GM23338 (cell line): ENCODE data around the gene SPC24. TPM values are rescaled to one million over a fixed set of nuclear protein-coding genes. Genes with fewer than 3 reads are reported as not detected.

Experiments used
- ATAC-seq: fragments of 200-7000 bp; cut with Tn5 transposase; 3 replicates; pipeline ENCODE4 v1.9.1; 2020
- DNase-seq: peaks from one replicate; pipeline ENCODE4 v3.0.0-alpha.2; 2015; ENCODE audit warnings: low spot score
- H2AFZ ChIP-seq: fragments of 200-600 bp; sonication (generic); 2 replicates; pipeline ENCODE4 v1.8.0; 2016; ENCODE audit warnings: antibody characterized with exemption, mild to moderate bottlenecking, moderate library complexity
- H3F3A ChIP-seq: fragments of 200-600 bp; sonication (generic); replicated peaks from 2 replicates; pipeline ENCODE4 v1.8.0; 2017; ENCODE audit warnings: antibody characterized with exemption, mixed run types, low read depth
- H3K27ac ChIP-seq: fragments of 200-600 bp; sonication (generic); 2 replicates; pipeline ENCODE4 v1.6.1; 2016; ENCODE audit warnings: low read depth
- H3K27me3 ChIP-seq: fragments of 200-600 bp; sonication (generic); 2 replicates; pipeline ENCODE4 v1.8.0; 2016; ENCODE audit warnings: mild to moderate bottlenecking, mixed run types, moderate library complexity; ENCODE audit not compliant: insufficient read depth
- H3K36me3 ChIP-seq: fragments of 200-600 bp; sonication (generic); 2 replicates; pipeline ENCODE4 v1.8.0; 2016; ENCODE audit warnings: mild to moderate bottlenecking; ENCODE audit not compliant: insufficient read depth
- H3K4me1 ChIP-seq: fragments of 200-600 bp; sonication (generic); 2 replicates; pipeline ENCODE4 v1.8.0; 2016; ENCODE audit warnings: mild to moderate bottlenecking, moderate library complexity; ENCODE audit not compliant: insufficient read depth
- H3K4me2 ChIP-seq: fragments of 200-600 bp; sonication (generic); 2 replicates; pipeline ENCODE4 v1.7.1; 2017; ENCODE audit warnings: mixed run types
- H3K4me3 ChIP-seq: fragments of 200-600 bp; sonication (generic); 2 replicates; pipeline ENCODE4 v1.6.1; 2016; ENCODE audit warnings: mixed run types
- H3K79me2 ChIP-seq: fragments of 200-600 bp; sonication (generic); replicated peaks from 2 replicates; pipeline ENCODE4 v1.8.0; 2017; ENCODE audit warnings: mild to moderate bottlenecking; ENCODE audit not compliant: insufficient read depth
- H3K9me2 ChIP-seq: fragments of 200-600 bp; sonication (generic); 2 replicates; pipeline ENCODE4 v1.8.0; 2017; ENCODE audit not compliant: insufficient read depth
- H4K20me1 ChIP-seq: fragments of 200-600 bp; sonication (generic); replicated peaks from 2 replicates; pipeline ENCODE4 v1.8.0; 2017; ENCODE audit warnings: mild to moderate bottlenecking; ENCODE audit not compliant: insufficient read depth
- H3K27ac Mint-ChIP-seq: 2 replicates; pipeline ENCODE4 v1.8.0; 2020; ENCODE audit warnings: inconsistent platforms, mild to moderate bottlenecking, moderate library complexity, mixed read lengths
- H3K27me3 Mint-ChIP-seq: 3 replicates; pipeline ENCODE4 v1.8.0; 2022; ENCODE audit warnings: low read depth, mild to moderate bottlenecking, moderate library complexity, mixed read lengths, inconsistent platforms; ENCODE audit not compliant: insufficient read depth, poor library complexity
- H3K36me3 Mint-ChIP-seq: 3 replicates; pipeline ENCODE4 v1.8.0; 2021; ENCODE audit warnings: low read depth, mild to moderate bottlenecking, inconsistent platforms, moderate library complexity, mixed read lengths
- H3K4me1 Mint-ChIP-seq: 3 replicates; pipeline ENCODE4 v1.8.0; 2020; ENCODE audit warnings: mild to moderate bottlenecking, inconsistent platforms, mixed read lengths
- H3K4me3 Mint-ChIP-seq: 3 replicates; pipeline ENCODE4 v1.8.0; 2021; ENCODE audit warnings: moderate library complexity, mild to moderate bottlenecking, inconsistent platforms, mixed read lengths
- H3K9me3 Mint-ChIP-seq: 3 replicates; pipeline ENCODE4 v1.8.0; 2020; ENCODE audit warnings: moderate library complexity, mild to moderate bottlenecking, inconsistent platforms, mixed read lengths
- JUNB ChIP-seq: IDR thresholded peaks from one replicate; pipeline ENCODE4 v1.6.1; 2016; ENCODE audit warnings: antibody characterized with exemption; ENCODE audit not compliant: unreplicated experiment
- POLR2AphosphoS5 ChIP-seq: IDR thresholded peaks from 2 replicates; pipeline ENCODE4 v1.6.1; 2016; ENCODE audit warnings: antibody characterized with exemption, low read depth
- ZNF331 ChIP-seq: fragments of 250-450 bp; sonication (Bioruptor Pico); IDR thresholded peaks from 2 replicates; pipeline ENCODE4 v1.5.0; 2020; ENCODE audit warnings: low read depth, mild to moderate bottlenecking, moderate library complexity
- polyA plus RNA-seq: library from polyadenylated mRNA; unstranded; fragments of >200 nt; fragmentation: Nextera tagmentation; extraction: Ambion mirVana; gene quantifications from 2 replicates; pipeline ENCODE4 v1.2.1, GENCODE V29; 2016
- total RNA-seq: library from RNA; depleted of rRNA; stranded (reverse); fragments of >200 nt; shearing (Covaris generic); gene quantifications from 2 replicates; pipeline ENCODE4 v1.2.3, GENCODE V29; 2014
- TF ChIP-seq, protein P1 (sequence below): IDR thresholded peaks from one replicate; pipeline ENCODE4 v1.6.1; 2018; ENCODE audit warnings: antibody characterized with exemption; ENCODE audit not compliant: unreplicated experiment
- TF ChIP-seq, protein P2 (sequence below): IDR thresholded peaks from 2 replicates; pipeline ENCODE4 v1.6.1; 2016; ENCODE audit warnings: antibody characterized with exemption
- TF ChIP-seq, protein P3 (sequence below): fragments of 250-450 bp; sonication (Bioruptor Pico); IDR thresholded peaks from 2 replicates; pipeline ENCODE4 v1.5.0; 2020; ENCODE audit warnings: mild to moderate bottlenecking, moderate library complexity
- TF ChIP-seq, protein P4 (sequence below), 2 experiments: fragments of 200-600 bp in 1 of 2; sonication (generic) in 1 of 2; conservative IDR thresholded peaks; 2 replicates each; pipeline versions ENCODE4 v1.5.1 to v1.6.1; 2016 to 2017; ENCODE audit warnings: antibody characterized with exemption in 2 of 2, low read depth in 2 of 2, mild to moderate bottlenecking in 2 of 2, moderate library complexity in 1 of 2

Gene SPC24
- total and polyA plus RNA-seq, 2 experiments from 2014 or later = 38.7 to 40.6 TPM

DNA sequence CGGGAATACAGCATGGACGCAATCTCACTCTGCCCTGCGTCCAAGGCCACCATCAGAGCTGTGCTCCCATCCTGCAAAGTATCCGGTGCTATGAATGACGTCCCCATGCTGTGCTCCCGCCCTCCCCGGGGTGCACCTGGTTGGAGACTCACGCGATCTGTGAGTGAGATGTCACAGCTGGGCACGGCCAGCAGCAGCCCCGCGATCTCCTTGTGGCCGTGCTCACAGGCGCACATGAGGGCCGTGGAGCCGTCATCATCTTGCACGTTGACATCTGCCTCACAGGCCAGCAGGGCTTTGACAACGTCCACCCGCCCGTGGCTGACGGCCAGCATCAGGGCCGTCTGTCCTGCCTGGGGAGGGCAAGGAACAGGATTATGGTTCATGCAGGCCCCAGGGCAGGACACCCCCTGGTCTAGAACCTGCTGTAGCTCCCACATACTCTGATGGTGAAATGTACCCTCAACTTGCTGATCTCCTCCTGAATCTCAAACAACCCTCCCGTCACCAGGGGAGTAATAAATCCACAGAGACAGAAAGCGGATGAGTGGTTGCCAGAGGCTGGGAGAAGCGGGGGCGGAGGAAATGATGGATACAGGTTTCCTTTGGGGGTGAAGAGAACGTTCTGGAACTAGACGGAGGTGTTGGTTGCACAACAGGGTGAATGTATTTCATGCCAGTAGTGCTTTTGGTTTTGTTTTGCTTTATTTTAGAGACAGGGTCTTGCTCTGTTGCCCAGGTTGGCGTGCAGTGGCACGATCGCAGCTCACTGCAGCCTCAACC lies 14.5 kb upstream of the SPC24 start (continued):
- TF ChIP-seq, protein P1, sequence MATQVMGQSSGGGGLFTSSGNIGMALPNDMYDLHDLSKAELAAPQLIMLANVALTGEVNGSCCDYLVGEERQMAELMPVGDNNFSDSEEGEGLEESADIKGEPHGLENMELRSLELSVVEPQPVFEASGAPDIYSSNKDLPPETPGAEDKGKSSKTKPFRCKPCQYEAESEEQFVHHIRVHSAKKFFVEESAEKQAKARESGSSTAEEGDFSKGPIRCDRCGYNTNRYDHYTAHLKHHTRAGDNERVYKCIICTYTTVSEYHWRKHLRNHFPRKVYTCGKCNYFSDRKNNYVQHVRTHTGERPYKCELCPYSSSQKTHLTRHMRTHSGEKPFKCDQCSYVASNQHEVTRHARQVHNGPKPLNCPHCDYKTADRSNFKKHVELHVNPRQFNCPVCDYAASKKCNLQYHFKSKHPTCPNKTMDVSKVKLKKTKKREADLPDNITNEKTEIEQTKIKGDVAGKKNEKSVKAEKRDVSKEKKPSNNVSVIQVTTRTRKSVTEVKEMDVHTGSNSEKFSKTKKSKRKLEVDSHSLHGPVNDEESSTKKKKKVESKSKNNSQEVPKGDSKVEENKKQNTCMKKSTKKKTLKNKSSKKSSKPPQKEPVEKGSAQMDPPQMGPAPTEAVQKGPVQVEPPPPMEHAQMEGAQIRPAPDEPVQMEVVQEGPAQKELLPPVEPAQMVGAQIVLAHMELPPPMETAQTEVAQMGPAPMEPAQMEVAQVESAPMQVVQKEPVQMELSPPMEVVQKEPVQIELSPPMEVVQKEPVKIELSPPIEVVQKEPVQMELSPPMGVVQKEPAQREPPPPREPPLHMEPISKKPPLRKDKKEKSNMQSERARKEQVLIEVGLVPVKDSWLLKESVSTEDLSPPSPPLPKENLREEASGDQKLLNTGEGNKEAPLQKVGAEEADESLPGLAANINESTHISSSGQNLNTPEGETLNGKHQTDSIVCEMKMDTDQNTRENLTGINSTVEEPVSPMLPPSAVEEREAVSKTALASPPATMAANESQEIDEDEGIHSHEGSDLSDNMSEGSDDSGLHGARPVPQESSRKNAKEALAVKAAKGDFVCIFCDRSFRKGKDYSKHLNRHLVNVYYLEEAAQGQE = no peak
- TF ChIP-seq ZNF331 (CRISPR knock-in tag) = no peak

DNA sequence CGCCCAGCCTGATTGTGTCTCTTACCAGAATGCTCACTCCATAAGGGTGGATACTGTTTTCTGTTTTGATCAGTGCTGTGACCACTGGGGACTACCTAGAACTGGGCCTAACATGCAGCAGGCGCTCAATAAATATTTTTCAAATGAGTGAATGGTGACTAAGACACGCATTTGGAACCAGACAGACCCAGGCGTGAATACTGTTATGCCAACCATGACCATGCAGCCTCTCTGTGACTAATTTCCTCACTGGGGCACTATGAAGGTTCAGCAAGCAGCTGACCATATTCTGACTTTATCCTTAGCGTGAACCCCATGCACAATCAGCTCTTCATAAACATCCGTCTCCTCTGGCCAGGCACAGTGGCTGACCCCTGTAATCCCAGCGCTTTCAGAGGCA lies 13.0 kb upstream of the SPC24 start:
- Mint-ChIP-seq H3K4me3 (no peak overlapping the region), H3K9me3 (no peaks in the 10 kb centered on the region), H3K27ac (no peak overlapping the region), H3K4me1 (no peaks in the 10 kb centered on the region), H3K27me3 (no peaks in the 10 kb centered on the region), H3K36me3 (peaks cover 34% of the 10 kb centered on the region)
- Histone ChIP-seq H3K4me1 (no peaks in the 10 kb centered on the region), H3K4me3 (no peak overlapping the region), H3K27me3 (no peaks in the 10 kb centered on the region), H3F3A (peaks cover 9% of the 10 kb centered on the region; the same call in 1 of the 2 replicates), H4K20me1 (no peaks in the 10 kb centered on the region; the same call in 1 of the 2 replicates), H3K36me3 (0 out of 2 replicates have a peak, but pooled peaks cover 8% of the 10 kb centered on the region), H2AFZ (no peak overlapping the region), H3K79me2 (no peaks in the 10 kb centered on the region), H3K4me2 (no peak overlapping the region), H3K9me2 (no peaks in the 10 kb centered on the region), H3K27ac (no peak overlapping the region)
- no peak for DNase-seq
- ATAC-seq = no peak
- TF ChIP-seq POLR2AphosphoS5 = no peak
- TF ChIP-seq, protein P2, sequence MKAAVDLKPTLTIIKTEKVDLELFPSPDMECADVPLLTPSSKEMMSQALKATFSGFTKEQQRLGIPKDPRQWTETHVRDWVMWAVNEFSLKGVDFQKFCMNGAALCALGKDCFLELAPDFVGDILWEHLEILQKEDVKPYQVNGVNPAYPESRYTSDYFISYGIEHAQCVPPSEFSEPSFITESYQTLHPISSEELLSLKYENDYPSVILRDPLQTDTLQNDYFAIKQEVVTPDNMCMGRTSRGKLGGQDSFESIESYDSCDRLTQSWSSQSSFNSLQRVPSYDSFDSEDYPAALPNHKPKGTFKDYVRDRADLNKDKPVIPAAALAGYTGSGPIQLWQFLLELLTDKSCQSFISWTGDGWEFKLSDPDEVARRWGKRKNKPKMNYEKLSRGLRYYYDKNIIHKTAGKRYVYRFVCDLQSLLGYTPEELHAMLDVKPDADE = no peak
- no peak for TF ChIP-seq JUNB
- TF ChIP-seq, protein P3, sequence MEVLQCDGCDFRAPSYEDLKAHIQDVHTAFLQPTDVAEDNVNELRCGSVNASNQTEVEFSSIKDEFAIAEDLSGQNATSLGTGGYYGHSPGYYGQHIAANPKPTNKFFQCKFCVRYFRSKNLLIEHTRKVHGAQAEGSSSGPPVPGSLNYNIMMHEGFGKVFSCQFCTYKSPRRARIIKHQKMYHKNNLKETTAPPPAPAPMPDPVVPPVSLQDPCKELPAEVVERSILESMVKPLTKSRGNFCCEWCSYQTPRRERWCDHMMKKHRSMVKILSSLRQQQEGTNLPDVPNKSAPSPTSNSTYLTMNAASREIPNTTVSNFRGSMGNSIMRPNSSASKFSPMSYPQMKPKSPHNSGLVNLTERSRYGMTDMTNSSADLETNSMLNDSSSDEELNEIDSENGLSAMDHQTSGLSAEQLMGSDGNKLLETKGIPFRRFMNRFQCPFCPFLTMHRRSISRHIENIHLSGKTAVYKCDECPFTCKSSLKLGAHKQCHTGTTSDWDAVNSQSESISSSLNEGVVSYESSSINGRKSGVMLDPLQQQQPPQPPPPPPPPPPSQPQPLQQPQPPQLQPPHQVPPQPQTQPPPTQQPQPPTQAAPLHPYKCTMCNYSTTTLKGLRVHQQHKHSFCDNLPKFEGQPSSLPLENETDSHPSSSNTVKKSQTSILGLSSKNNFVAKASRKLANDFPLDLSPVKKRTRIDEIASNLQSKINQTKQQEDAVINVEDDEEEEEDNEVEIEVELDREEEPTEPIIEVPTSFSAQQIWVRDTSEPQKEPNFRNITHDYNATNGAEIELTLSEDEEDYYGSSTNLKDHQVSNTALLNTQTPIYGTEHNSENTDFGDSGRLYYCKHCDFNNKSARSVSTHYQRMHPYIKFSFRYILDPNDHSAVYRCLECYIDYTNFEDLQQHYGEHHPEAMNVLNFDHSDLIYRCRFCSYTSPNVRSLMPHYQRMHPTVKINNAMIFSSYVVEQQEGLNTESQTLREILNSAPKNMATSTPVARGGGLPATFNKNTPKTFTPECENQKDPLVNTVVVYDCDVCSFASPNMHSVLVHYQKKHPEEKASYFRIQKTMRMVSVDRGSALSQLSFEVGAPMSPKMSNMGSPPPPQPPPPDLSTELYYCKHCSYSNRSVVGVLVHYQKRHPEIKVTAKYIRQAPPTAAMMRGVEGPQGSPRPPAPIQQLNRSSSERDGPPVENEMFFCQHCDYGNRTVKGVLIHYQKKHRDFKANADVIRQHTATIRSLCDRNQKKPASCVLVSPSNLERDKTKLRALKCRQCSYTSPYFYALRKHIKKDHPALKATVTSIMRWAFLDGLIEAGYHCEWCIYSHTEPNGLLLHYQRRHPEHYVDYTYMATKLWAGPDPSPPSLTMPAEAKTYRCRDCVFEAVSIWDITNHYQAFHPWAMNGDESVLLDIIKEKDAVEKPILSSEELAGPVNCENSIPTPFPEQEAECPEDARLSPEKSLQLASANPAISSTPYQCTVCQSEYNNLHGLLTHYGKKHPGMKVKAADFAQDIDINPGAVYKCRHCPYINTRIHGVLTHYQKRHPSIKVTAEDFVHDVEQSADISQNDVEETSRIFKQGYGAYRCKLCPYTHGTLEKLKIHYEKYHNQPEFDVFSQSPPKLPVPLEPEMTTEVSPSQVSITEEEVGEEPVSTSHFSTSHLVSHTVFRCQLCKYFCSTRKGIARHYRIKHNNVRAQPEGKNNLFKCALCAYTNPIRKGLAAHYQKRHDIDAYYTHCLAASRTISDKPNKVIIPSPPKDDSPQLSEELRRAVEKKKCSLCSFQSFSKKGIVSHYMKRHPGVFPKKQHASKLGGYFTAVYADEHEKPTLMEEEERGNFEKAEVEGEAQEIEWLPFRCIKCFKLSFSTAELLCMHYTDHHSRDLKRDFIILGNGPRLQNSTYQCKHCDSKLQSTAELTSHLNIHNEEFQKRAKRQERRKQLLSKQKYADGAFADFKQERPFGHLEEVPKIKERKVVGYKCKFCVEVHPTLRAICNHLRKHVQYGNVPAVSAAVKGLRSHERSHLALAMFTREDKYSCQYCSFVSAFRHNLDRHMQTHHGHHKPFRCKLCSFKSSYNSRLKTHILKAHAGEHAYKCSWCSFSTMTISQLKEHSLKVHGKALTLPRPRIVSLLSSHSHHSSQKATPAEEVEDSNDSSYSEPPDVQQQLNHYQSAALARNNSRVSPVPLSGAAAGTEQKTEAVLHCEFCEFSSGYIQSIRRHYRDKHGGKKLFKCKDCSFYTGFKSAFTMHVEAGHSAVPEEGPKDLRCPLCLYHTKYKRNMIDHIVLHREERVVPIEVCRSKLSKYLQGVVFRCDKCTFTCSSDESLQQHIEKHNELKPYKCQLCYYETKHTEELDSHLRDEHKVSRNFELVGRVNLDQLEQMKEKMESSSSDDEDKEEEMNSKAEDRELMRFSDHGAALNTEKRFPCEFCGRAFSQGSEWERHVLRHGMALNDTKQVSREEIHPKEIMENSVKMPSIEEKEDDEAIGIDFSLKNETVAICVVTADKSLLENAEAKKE (CRISPR knock-in tag) = no peak
- TF ChIP-seq, protein P4, sequence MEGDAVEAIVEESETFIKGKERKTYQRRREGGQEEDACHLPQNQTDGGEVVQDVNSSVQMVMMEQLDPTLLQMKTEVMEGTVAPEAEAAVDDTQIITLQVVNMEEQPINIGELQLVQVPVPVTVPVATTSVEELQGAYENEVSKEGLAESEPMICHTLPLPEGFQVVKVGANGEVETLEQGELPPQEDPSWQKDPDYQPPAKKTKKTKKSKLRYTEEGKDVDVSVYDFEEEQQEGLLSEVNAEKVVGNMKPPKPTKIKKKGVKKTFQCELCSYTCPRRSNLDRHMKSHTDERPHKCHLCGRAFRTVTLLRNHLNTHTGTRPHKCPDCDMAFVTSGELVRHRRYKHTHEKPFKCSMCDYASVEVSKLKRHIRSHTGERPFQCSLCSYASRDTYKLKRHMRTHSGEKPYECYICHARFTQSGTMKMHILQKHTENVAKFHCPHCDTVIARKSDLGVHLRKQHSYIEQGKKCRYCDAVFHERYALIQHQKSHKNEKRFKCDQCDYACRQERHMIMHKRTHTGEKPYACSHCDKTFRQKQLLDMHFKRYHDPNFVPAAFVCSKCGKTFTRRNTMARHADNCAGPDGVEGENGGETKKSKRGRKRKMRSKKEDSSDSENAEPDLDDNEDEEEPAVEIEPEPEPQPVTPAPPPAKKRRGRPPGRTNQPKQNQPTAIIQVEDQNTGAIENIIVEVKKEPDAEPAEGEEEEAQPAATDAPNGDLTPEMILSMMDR (conservative IDR thresholded peaks at IDR 0.05; ENCODE audit: low read depth in 2 of 2) = no peak
- TF ChIP-seq, protein P1 = no peak
